ACC112 (cell line): ENCODE measurements around the gene CD200R1.

ENCODE experiments used
- H2AFZ ChIP-seq: fragments of 200-600 bp; sonication (generic); one replicate; pipeline ENCODE4 v1.6.0; 2017; ENCODE audit warnings: antibody characterized with exemption, low read length; ENCODE audit not compliant: unreplicated experiment
- H3K27ac ChIP-seq: fragments of 200-600 bp; sonication (generic); 2 replicates; pipeline ENCODE4 v1.5.1; 2014; ENCODE audit warnings: low read depth, mild to moderate bottlenecking, antibody characterized with exemption, low read length, moderate library complexity
- H3K27me3 ChIP-seq: fragments of 200-600 bp; sonication (generic); 2 replicates; pipeline ENCODE4 v1.6.1; 2014; ENCODE audit warnings: mild to moderate bottlenecking, antibody characterized with exemption, low read length, moderate library complexity, mixed read lengths; ENCODE audit not compliant: insufficient read depth
- H3K36me3 ChIP-seq: fragments of 200-600 bp; sonication (generic); 2 replicates; pipeline ENCODE4 v1.6.1; 2016; ENCODE audit warnings: mild to moderate bottlenecking, antibody characterized with exemption, low read length, moderate library complexity, mixed read lengths; ENCODE audit not compliant: insufficient read depth
- H3K4me1 ChIP-seq: fragments of 200-600 bp; sonication (generic); one replicate; pipeline ENCODE4 v1.6.1; 2016; ENCODE audit warnings: low read length, mixed read lengths; ENCODE audit not compliant: insufficient read depth, unreplicated experiment, control insufficient read depth
- H3K4me3 ChIP-seq: fragments of 200-600 bp; sonication (generic); 2 replicates; pipeline ENCODE4 v1.5.1; 2014; ENCODE audit warnings: mild to moderate bottlenecking, low read depth, low read length
- H3K79me2 ChIP-seq: fragments of 200-600 bp; sonication (generic); one replicate; pipeline ENCODE4 v1.6.0; 2016; ENCODE audit warnings: low read length; ENCODE audit not compliant: control insufficient read depth, unreplicated experiment, insufficient read depth

CD200R1 gene

GRCh38 chr3:112888381-112889085, 86.4 kb downstream of the CD200R1 start:
- Histone ChIP-seq H3K4me1 (no peaks in the 10 kb centered on the region), H3K4me3 (no peak overlapping the region), H3K36me3 (no peaks in the 10 kb centered on the region), H3K27me3 (peaks cover 10% of the 10 kb centered on the region; the same call in 1 of the 2 replicates), H3K79me2 (no peaks in the 10 kb centered on the region), H2AFZ (no peak overlapping the region), H3K27ac (no peak overlapping the region)

GRCh38 chr3:112884678-112885290, 90.1 kb downstream of the CD200R1 start:
- Histone ChIP-seq H3K4me3 (no peak overlapping the region), H3K27me3 (peaks cover 33% of the 10 kb centered on the region), H3K4me1 (no peaks in the 10 kb centered on the region), H2AFZ (no peak overlapping the region), H3K79me2 (no peaks in the 10 kb centered on the region), H3K36me3 (no peaks in the 10 kb centered on the region), H3K27ac (no peak overlapping the region)

DNA sequence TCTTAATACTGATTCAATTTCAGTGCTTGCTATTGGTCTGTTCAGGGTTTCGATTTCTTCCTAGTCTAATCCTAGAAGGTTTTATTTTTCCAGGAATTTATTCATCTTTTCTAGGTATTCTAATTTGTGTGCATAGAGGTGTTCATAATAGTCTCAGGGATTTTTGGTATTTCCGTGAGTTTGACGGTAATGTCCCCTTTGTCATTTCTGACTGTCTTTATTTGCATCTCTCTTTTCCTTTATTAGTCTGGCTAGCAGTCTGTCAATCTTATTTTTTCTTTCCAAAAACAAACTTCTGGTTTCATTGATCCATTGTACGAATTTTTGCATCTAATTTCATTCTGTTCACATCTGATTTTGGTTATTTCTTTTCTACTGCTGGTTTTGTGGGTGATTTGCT, 93.0 kb downstream of the CD200R1 start:
- Histone ChIP-seq H3K27me3 (peaks cover 36% of the 10 kb centered on the region), H3K27ac (no peak overlapping the region), H3K4me1 (no peaks in the 10 kb centered on the region), H3K36me3 (no peaks in the 10 kb centered on the region), H2AFZ (no peak overlapping the region), H3K79me2 (no peaks in the 10 kb centered on the region), H3K4me3 (no peak overlapping the region)

DNA sequence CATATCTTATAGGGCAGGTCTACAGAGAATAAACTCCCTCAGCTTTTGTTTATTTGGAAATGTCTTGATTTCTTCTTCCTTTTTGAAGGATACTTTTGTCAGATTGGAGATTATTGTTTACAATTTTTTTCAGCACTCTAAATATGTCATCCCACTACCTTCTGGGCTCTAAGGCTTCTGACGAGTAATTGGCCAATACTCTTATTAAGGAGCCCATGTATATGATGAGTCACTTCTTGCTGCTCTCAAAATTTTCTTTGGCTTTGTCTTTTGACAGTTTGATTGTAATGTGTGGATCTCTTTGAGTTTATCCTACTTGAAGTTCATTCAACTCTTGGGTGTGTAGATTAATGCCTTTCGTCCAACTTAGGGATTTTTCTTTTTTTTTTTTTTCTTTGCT, 99.3 kb downstream of the CD200R1 start:
- Histone ChIP-seq H2AFZ (no peak overlapping the region), H3K27me3 (peaks cover 5% of the 10 kb centered on the region; the same call in 1 of the 2 replicates), H3K79me2 (no peaks in the 10 kb centered on the region), H3K27ac (no peak overlapping the region), H3K4me3 (no peak overlapping the region), H3K36me3 (no peaks in the 10 kb centered on the region), H3K4me1 (no peaks in the 10 kb centered on the region)

DNA sequence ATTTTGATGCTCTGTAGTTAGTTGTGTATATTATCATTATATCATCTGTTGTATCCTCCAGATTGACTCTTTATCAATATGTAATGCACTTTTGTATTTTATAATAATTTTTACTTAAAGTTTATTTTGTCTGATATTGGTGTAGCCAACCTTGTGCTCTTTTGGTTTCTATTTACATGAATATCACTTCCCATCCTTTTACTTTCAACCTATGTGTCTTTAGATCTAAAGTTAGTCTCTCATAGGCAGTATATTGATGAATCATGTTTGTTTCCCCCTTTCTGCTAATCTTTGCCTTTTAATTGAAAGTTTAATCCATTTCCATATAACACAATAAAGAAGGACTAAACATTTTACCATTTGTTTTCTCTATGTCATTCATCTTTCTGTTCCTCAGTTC, 100.2 kb downstream of the CD200R1 start:
- H3K4me1 ChIP-seq: no peaks in the 10 kb centered on the region
- H3K79me2 ChIP-seq: no peaks in the 10 kb centered on the region
- peak overlapping the region; percentile 45 for H2AFZ ChIP-seq
- no peak overlapping the region for H3K27ac ChIP-seq
- H3K4me3 ChIP-seq: peak overlapping the region; percentile 42
- H3K36me3 ChIP-seq: no peaks in the 10 kb centered on the region
- 0 out of 2 replicates have a peak, but pooled peaks cover 4% of the 10 kb centered on the region for H3K27me3 ChIP-seq

- Histone ChIP-seq H3K27ac (no peak overlapping the region), H3K27me3 (no peaks in the 10 kb centered on the region), H3K36me3 (no peaks in the 10 kb centered on the region), H3K4me3 (no peak overlapping the region), H3K79me2 (no peaks in the 10 kb centered on the region), H3K4me1 (no peaks in the 10 kb centered on the region), H2AFZ (no peak overlapping the region)
These were observed 101.3 kb downstream of the CD200R1 start for GRCh38 chr3:112873632-112874031.

GRCh38 chr3:112871735-112872134, 103.2 kb downstream of the CD200R1 start:
- Histone ChIP-seq H3K27ac (no peak overlapping the region), H3K79me2 (no peaks in the 10 kb centered on the region), H2AFZ (no peak overlapping the region), H3K4me1 (no peaks in the 10 kb centered on the region), H3K4me3 (no peak overlapping the region), H3K27me3 (0 out of 2 replicates have a peak, but pooled peaks cover under 1% of the 10 kb centered on the region), H3K36me3 (no peaks in the 10 kb centered on the region)
